HepG2 (cell line): ENCODE data around the gene HSF4. TPM values are rescaled to one million over a fixed set of nuclear protein-coding genes. Genes with fewer than 3 reads are reported as not detected.

ENCODE experiments used
- ATAC-seq: fragments of 200-7000 bp; cut with Tn5 transposase; 3 replicates; pipeline ENCODE4 v1.9.1; 2020; ENCODE audit warnings: mild to moderate bottlenecking, moderate library complexity
- BruUV-seq: library from RNA; stranded (reverse); fragments of 400-500 nt; replicated peaks from 2 replicates; lab custom pipeline; 2021; lab: Mats Ljungman, UMichigan
- CTCF ChIA-PET: fragments of 300-600 bp; formaldehyde crosslinking; extraction: SDS; loops from one replicate; lab custom pipeline; 2021; ENCODE audit warnings: low total read pairs, inconsistent platforms, low intra/inter-chr PET ratio; lab: Yijun Ruan, JAX
- POLR2A ChIA-PET: fragments of 350-600 bp; sonication (Branson Sonifier 250); formaldehyde crosslinking; loops from one replicate; lab custom pipeline; 2020; ENCODE audit warnings: antibody characterized with exemption, inconsistent platforms; lab: Yijun Ruan, JAX
- DNase-seq: peaks from one replicate; pipeline ENCODE4 v3.0.0-alpha.2; 2015; ENCODE audit warnings: low spot score
- FAIRE-seq: peaks from 3 replicates; lab custom pipeline; 2011; peaks lifted over from hg19 to GRCh38; lab: Jason Lieb, UNC
- H2AFZ ChIP-seq: one replicate; pipeline ENCODE4 v1.6.1; 2011; ENCODE audit warnings: low read length, inconsistent platforms
- H3K27ac ChIP-seq: fragments of 300-600 bp; 3 replicates; pipeline ENCODE4 v1.8.0; 2011; ENCODE audit warnings: mixed run types, mild to moderate bottlenecking, mixed read lengths, low read length, inconsistent platforms; ENCODE audit not compliant: insufficient read depth; ENCODE audit errors: extremely low read length
- H3K27me3 ChIP-seq, 2 experiments: fragments of 200-600 bp in 1 of 2; 2 replicates in 1 of 2; 3 replicates in 1 of 2; pipeline versions ENCODE4 v1.6.0 to v1.8.0; 2011; ENCODE audit warnings: low read length in 2 of 2, mild to moderate bottlenecking in 2 of 2, moderate library complexity in 2 of 2, inconsistent platforms in 1 of 2; ENCODE audit not compliant: insufficient read depth in 2 of 2, control insufficient read depth in 1 of 2
- H3K36me3 ChIP-seq, 2 experiments: fragments of 200-600 bp in 1 of 2; replicated peaks in 1 of 2; 2 replicates in 1 of 2; 3 replicates in 1 of 2; pipeline versions ENCODE4 v1.5.1 to v1.8.0; 2011; ENCODE audit warnings: low read length in 2 of 2, inconsistent platforms in 1 of 2; ENCODE audit not compliant: insufficient read depth in 2 of 2, control insufficient read depth in 1 of 2
- H3K4me1 ChIP-seq: 2 replicates; pipeline ENCODE4 v1.5.1; 2012; ENCODE audit warnings: low read length, inconsistent platforms; ENCODE audit not compliant: insufficient read depth
- H3K4me2 ChIP-seq: 2 replicates; pipeline ENCODE4 v1.6.0; 2011; ENCODE audit warnings: low read depth, low read length, inconsistent platforms
- H3K4me3 ChIP-seq, 3 experiments: fragments of 200-600 bp in 1 of 3; sonication (generic), shearing (Covaris generic) in 1 of 3; replicated peaks in 1 of 3; 2 replicates each; pipeline ENCODE4 v1.5.1; 2011 to 2016; ENCODE audit warnings: low read length in 3 of 3, inconsistent platforms in 2 of 3, low read depth in 2 of 3, mild to moderate bottlenecking in 2 of 3, control low read depth in 1 of 3, mixed read lengths in 1 of 3; ENCODE audit not compliant: insufficient read depth in 1 of 3
- H3K79me2 ChIP-seq: one replicate; pipeline ENCODE4 v1.6.1; 2011; ENCODE audit warnings: low read length, inconsistent platforms; ENCODE audit not compliant: insufficient read depth
- H3K9ac ChIP-seq: 2 replicates; pipeline ENCODE4 v1.6.0; 2011; ENCODE audit warnings: mild to moderate bottlenecking, low read depth, low read length, inconsistent platforms; ENCODE audit not compliant: insufficient read depth
- H3K9me3 ChIP-seq: 2 replicates; pipeline ENCODE4 v1.5.1; 2012; ENCODE audit warnings: mild to moderate bottlenecking, low read length
- H4K20me1 ChIP-seq: 2 replicates; pipeline ENCODE4 v1.6.0; 2011; ENCODE audit warnings: inconsistent platforms, mild to moderate bottlenecking, low read length, moderate library complexity; ENCODE audit not compliant: insufficient read depth
- AGO2 ChIP-seq: fragments of 200-400 bp; formaldehyde crosslinking; optimal IDR thresholded peaks from 2 replicates; pipeline ENCODE3; 2017; ENCODE audit warnings: mild to moderate bottlenecking, low read depth, low read length, moderate library complexity
- BHLHE40 ChIP-seq: IDR thresholded peaks from 2 replicates; pipeline ENCODE4 v1.6.1; 2011; ENCODE audit warnings: low read length, improper control_type of control experiment
- PHB2 ChIP-seq: fragments of 450-650 bp; IDR thresholded peaks from 2 replicates; pipeline ENCODE4 v1.6.1; 2018; ENCODE audit not compliant: partially characterized antibody
- POLR2A ChIP-seq, 2 experiments: IDR thresholded peaks; 2 replicates each; pipeline ENCODE4 v1.6.1; 2011; ENCODE audit warnings: low read depth in 2 of 2, low read length in 2 of 2, mild to moderate bottlenecking in 1 of 2, moderate library complexity in 1 of 2; ENCODE audit not compliant: insufficient read depth in 1 of 2
- SSRP1 ChIP-seq: IDR thresholded peaks from 2 replicates; pipeline ENCODE4 v1.6.1; 2016; ENCODE audit warnings: control low read depth
- STAT5B ChIP-seq: sonication (generic); formaldehyde crosslinking; IDR thresholded peaks from 2 replicates; pipeline ENCODE4 v1.4.0; 2020; ENCODE audit warnings: missing genetic modification reagents
- XBP1 ChIP-seq: sonication (generic); formaldehyde crosslinking; IDR thresholded peaks from 2 replicates; pipeline ENCODE4 v1.5.0; 2020; ENCODE audit warnings: missing genetic modification reagents
- ZNF329 ChIP-seq: sonication (generic); formaldehyde crosslinking; IDR thresholded peaks from 2 replicates; pipeline ENCODE4 v1.9.0; 2021; ENCODE audit warnings: low read depth, mild to moderate bottlenecking, missing genetic modification reagents
- ZNF430 ChIP-seq: sonication (generic); formaldehyde crosslinking; IDR thresholded peaks from 2 replicates; pipeline ENCODE4 v1.9.0; 2021; ENCODE audit warnings: mild to moderate bottlenecking, missing genetic modification reagents
- ZSCAN9 ChIP-seq: IDR thresholded peaks from 2 replicates; pipeline ENCODE4 v1.6.1; 2016; ENCODE audit warnings: borderline replicate concordance
- whole genome bisulfite sequencing: methylation state at CpG from one replicate; pipeline ENCODE4 v1.1.6; 2017; ENCODE audit warnings: low lambda C conversion rate; 5-methylcytosine and 5-hydroxymethylcytosine counted together
- in situ Hi-C: cut with HindIII; loops from 2 replicates; pipeline ENCODE4 v1.10.0; 2017; ENCODE audit warnings: low pct_unique_long_range_greater_than_20kb; ENCODE audit not compliant: extremely low pct_ligation_motif_present
- intact Hi-C: fragments of 100-400 bp; cut with micrococcal nuclease; formaldehyde crosslinking; loops from one replicate; pipeline ENCODE4 v1.10.0; 2022; ENCODE audit not compliant: unreplicated experiment
- polyA plus RNA-seq, 8 experiments: library from polyadenylated mRNA; depleted of rRNA in 3 of 8; stranded (reverse) in 7 of 8; unstranded in 1 of 8; fragments of >200 nt; fragmentation: Illumina TruSeq in 4 of 8; extraction: Trizol in 4 of 8; gene quantifications; 2 replicates each; pipeline versions ENCODE4 v1.2.1 to v1.2.3, GENCODE V29; 2011 to 2016; ENCODE audit warnings: low read depth in 4 of 8, missing spikeins in 1 of 8, mixed read lengths in 1 of 8; ENCODE audit not compliant: insufficient read depth in 1 of 8
- total RNA-seq, 5 experiments: library from RNA; depleted of rRNA; stranded (reverse); fragments of >200 nt; fragmentation: Illumina TruSeq; extraction: Trizol; gene quantifications; 2 replicates each; pipeline ENCODE4 v1.2.3, GENCODE V29; 2016; ENCODE audit warnings: low read depth in 1 of 5
- TF ChIP-seq, protein P1 (sequence below): sonication (generic); formaldehyde crosslinking; conservative IDR thresholded peaks from 2 replicates; pipeline ENCODE4 v1.5.0; 2020; ENCODE audit warnings: missing genetic modification reagents
- TF ChIP-seq, protein P2 (sequence below): IDR thresholded peaks from 2 replicates; pipeline ENCODE4 v1.6.1; 2012; ENCODE audit warnings: inconsistent platforms
- TF ChIP-seq, protein P3 (sequence below): sonication (generic); formaldehyde crosslinking; IDR thresholded peaks from 2 replicates; pipeline ENCODE4 v1.9.0; 2021; ENCODE audit warnings: missing genetic modification reagents, borderline replicate concordance
- TF ChIP-seq, protein P4 (sequence below): sonication (generic); formaldehyde crosslinking; IDR thresholded peaks from 2 replicates; pipeline ENCODE4 v1.8.0; 2022; ENCODE audit warnings: mild to moderate bottlenecking, missing genetic modification reagents, moderate library complexity

HSF4 gene
- total and polyA plus RNA-seq, 2 of the 13 experiments (the other 11 are each of a cell fraction or from before 2014, with no cell fraction given), result 3.5 to 16.9 TPM

DNA sequence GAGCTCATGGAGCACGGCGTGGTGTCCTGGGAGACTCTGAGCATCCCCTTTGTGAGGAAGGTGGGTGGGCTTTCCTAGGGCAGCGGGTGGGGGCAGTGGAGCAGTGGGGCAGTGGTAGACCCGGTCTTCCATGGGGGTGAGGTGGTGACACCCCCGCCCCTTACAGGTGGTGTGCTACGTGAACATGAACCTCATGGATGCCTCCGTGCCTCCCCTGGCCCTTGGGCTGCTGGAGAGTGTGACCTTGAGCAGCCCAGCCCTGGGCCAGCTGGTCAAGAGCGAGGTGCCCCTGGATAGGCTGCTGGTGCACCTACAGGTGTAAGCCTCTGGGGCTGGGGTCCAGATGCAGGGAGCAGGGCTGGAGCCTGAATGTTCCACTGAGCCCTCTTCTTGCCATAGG, 35.9 kb downstream of the HSF4 start (continued):
- TF ChIP-seq, protein P1, sequence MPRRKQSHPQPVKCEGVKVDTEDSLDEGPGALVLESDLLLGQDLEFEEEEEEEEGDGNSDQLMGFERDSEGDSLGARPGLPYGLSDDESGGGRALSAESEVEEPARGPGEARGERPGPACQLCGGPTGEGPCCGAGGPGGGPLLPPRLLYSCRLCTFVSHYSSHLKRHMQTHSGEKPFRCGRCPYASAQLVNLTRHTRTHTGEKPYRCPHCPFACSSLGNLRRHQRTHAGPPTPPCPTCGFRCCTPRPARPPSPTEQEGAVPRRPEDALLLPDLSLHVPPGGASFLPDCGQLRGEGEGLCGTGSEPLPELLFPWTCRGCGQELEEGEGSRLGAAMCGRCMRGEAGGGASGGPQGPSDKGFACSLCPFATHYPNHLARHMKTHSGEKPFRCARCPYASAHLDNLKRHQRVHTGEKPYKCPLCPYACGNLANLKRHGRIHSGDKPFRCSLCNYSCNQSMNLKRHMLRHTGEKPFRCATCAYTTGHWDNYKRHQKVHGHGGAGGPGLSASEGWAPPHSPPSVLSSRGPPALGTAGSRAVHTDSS (CRISPR knock-in tag), result no peak
- TF ChIP-seq PHB2 (no peak), BHLHE40 (no peak), AGO2 (peak; percentile 64)

DNA sequence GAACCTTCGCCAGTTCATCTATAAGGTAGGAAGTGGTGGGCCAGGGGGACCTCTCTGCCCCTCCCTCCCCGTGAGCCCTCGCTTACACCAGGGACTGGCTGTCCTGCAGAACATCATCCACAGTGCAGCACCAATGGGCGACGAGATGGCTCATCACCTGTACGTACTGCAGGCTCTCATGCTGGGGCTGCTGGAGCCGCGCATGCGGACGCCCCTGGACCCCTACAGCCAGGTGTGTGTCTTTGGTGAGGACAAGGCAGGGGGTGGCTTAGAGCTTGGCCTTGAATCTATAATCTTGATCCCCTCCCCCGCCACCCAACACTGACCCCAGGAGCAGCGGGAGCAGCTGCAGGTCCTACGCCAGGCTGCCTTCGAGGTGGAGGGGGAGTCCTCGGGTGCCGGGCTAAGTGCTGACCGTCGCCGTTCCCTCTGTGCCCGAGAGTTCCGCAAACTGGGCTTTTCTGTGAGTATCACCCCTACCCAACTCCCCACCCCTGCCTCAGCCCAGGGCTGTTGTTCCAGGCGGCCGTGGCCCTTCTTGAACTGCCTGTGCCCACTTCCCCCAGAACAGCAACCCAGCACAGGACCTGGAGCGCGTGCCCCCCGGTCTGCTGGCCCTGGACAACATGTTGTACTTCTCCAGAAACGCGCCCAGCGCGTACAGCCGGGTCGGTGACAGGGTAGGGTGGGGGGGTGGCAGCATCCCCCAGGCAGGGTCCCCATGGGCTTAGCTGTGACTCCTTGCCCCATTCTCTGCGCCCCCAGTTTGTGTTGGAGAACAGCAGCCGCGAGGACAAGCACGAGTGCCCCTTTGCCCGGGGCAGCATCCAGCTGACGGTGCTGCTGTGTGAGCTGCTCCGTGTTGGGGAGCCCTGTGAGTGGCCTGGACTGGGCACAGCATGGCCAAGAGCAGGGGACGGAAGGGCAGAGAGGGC, 37.1 kb downstream of the HSF4 start:
- no peaks in the 10 kb centered on the region for H4K20me1 ChIP-seq
- POLR2A ChIA-PET, result interaction anchor here (0.7 to 1.2 kb wide), 5 partner anchors 9 to 44 kb away, joined by 3 to 4 read pairs (median 3); partner anchors contain the start of genes E2F4 and TMEM208
- in situ Hi-C loops, result no loop called here

More for the DNA sequence above, 37.1 kb downstream of the HSF4 start:
- Histone ChIP-seq H3K36me3 (peaks cover 39 to 51% of the 10 kb centered on the region in 2 experiments), H3K4me1 (peaks cover 17% of the 10 kb centered on the region), H3K4me2 (no peak overlapping the region), H3K4me3 (no peak overlapping the region), H3K27ac (no peak overlapping the region), H3K9me3 (no peaks in the 10 kb centered on the region), H3K27me3 (no peaks in the 10 kb centered on the region), H3K79me2 (no peaks in the 10 kb centered on the region), H3K9ac (no peak overlapping the region), H2AFZ (no peak overlapping the region)
- TF ChIP-seq, protein P2, sequence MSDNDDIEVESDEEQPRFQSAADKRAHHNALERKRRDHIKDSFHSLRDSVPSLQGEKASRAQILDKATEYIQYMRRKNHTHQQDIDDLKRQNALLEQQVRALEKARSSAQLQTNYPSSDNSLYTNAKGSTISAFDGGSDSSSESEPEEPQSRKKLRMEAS, result no peak
- TF ChIP-seq ZSCAN9 (CRISPR knock-in tag), result no peak
- no peak for TF ChIP-seq STAT5B
- peak; percentile 68 for TF ChIP-seq AGO2
- TF ChIP-seq ZNF329 (CRISPR knock-in tag), result no peak
- TF ChIP-seq SSRP1 (CRISPR knock-in tag), result no peak
- TF ChIP-seq, protein P3, sequence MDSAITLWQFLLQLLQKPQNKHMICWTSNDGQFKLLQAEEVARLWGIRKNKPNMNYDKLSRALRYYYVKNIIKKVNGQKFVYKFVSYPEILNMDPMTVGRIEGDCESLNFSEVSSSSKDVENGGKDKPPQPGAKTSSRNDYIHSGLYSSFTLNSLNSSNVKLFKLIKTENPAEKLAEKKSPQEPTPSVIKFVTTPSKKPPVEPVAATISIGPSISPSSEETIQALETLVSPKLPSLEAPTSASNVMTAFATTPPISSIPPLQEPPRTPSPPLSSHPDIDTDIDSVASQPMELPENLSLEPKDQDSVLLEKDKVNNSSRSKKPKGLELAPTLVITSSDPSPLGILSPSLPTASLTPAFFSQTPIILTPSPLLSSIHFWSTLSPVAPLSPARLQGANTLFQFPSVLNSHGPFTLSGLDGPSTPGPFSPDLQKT, result no peak
- no peak for TF ChIP-seq ZNF430 (CRISPR knock-in tag)
- TF ChIP-seq POLR2A (IDR thresholded peaks at IDR 0.05; ENCODE audit: insufficient read depth in 1 of 2, low read depth in 2 of 2, low read length in 2 of 2), result 0 out of 4 replicates have a peak, but pooled peaks of 1 of the 2 experiments have one; percentile 3
- TF ChIP-seq XBP1, result no peak
- TF ChIP-seq, protein P4, sequence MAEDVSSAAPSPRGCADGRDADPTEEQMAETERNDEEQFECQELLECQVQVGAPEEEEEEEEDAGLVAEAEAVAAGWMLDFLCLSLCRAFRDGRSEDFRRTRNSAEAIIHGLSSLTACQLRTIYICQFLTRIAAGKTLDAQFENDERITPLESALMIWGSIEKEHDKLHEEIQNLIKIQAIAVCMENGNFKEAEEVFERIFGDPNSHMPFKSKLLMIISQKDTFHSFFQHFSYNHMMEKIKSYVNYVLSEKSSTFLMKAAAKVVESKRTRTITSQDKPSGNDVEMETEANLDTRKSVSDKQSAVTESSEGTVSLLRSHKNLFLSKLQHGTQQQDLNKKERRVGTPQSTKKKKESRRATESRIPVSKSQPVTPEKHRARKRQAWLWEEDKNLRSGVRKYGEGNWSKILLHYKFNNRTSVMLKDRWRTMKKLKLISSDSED (CRISPR knock-in tag), result no peak
- no peak for FAIRE-seq
- intact Hi-C loops, result no loop called here
- no TSS peak for BruUV-seq
- WGBS, result 96% methylated on average over 32 of the region's 40 CpGs
- CTCF ChIA-PET, result no interaction called here
- DNase-seq, result no peak
- ATAC-seq, result no peak
